ENCODE data around the gene C1orf105.

DNA sequence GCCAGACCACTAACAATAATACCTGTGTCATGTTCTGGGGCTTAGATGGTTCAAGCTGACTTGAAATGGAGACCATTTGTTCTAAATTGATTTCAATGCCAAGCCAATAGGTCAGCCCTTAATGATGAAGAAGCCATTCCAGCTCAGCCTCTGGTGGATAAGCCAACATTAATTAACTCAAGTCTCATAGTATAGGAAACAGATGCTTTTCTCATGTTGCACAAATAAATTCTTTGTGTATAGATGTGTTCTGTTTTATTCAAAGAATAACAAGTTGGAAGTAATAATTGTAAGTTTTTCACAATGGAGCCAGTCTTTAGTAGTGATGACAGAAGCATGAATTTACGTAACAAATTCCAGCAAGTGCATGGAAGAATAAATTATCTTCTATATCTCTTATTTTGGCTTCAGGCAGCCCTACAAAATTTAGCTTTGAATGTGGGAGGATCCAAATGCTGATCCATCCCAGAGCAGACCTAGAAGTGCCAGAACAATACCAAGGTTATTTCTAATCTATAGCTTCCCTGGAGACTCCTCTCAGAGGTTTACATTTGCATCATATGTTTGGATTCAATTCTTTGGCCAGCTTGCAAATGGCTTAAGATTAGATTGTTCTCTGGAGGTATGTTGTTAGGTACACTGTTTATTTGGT, 42.2 kb upstream of the C1orf105 start:
- TF ChIP-seq, protein P1, sequence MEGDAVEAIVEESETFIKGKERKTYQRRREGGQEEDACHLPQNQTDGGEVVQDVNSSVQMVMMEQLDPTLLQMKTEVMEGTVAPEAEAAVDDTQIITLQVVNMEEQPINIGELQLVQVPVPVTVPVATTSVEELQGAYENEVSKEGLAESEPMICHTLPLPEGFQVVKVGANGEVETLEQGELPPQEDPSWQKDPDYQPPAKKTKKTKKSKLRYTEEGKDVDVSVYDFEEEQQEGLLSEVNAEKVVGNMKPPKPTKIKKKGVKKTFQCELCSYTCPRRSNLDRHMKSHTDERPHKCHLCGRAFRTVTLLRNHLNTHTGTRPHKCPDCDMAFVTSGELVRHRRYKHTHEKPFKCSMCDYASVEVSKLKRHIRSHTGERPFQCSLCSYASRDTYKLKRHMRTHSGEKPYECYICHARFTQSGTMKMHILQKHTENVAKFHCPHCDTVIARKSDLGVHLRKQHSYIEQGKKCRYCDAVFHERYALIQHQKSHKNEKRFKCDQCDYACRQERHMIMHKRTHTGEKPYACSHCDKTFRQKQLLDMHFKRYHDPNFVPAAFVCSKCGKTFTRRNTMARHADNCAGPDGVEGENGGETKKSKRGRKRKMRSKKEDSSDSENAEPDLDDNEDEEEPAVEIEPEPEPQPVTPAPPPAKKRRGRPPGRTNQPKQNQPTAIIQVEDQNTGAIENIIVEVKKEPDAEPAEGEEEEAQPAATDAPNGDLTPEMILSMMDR (IDR thresholded peaks at IDR 0.05): no peak
- TF ChIP-seq POLR2A (IDR thresholded peaks at IDR 0.05): no peak

Data from testis (tissue), 2 donors.